ENCODE data around the gene RFXANK.

- TF ChIP-seq CTCF (IDR thresholded peaks at IDR 0.05) (no peak), POLR2A (IDR thresholded peaks at IDR 0.05) (no peak)
These were observed 38.9 kb downstream of the RFXANK start for GRCh38 chr19:19230999-19231398.
